HepG2 (cell line): ENCODE measurements around the gene SCAMP3. TPM values are rescaled to one million over a fixed set of nuclear protein-coding genes. Genes with fewer than 3 reads are reported as not detected.
A peak's percentile ranks its signal among the peaks of the same experiment; 100 is the strongest.

Experiments used
- CHCHD3 ChIP-seq: sonication (generic); formaldehyde crosslinking; IDR thresholded peaks from 2 replicates; pipeline ENCODE4 v1.8.0; 2022; ENCODE audit warnings: mild to moderate bottlenecking, missing genetic modification reagents, moderate library complexity
- DNMT1 ChIP-seq: sonication (generic); formaldehyde crosslinking; IDR thresholded peaks from 2 replicates; pipeline ENCODE4 v1.5.1; 2020; ENCODE audit warnings: mild to moderate bottlenecking, missing genetic modification reagents
- FOSL1 ChIP-seq: sonication (generic); formaldehyde crosslinking; IDR thresholded peaks from 2 replicates; pipeline ENCODE4 v1.9.0; 2021; ENCODE audit warnings: missing genetic modification reagents, borderline replicate concordance
- FOXC1 ChIP-seq: sonication (generic); formaldehyde crosslinking; IDR thresholded peaks from 2 replicates; pipeline ENCODE4 v1.8.0; 2022; ENCODE audit warnings: mild to moderate bottlenecking, missing genetic modification reagents, borderline replicate concordance
- HNF1A ChIP-seq, 2 experiments: sonication (generic) in 1 of 2; formaldehyde crosslinking in 1 of 2; IDR thresholded peaks; 2 replicates each; pipeline versions ENCODE4 v1.4.0 to v1.6.1; 2016 to 2020; ENCODE audit warnings: borderline replicate concordance in 1 of 2, low read depth in 1 of 2, mild to moderate bottlenecking in 1 of 2, missing genetic modification reagents in 1 of 2
- MLXIP ChIP-seq: sonication (generic); formaldehyde crosslinking; IDR thresholded peaks from 2 replicates; pipeline ENCODE4 v1.9.0; 2021; ENCODE audit warnings: missing genetic modification reagents, borderline replicate concordance
- MYNN ChIP-seq: sonication (generic); formaldehyde crosslinking; IDR thresholded peaks from 2 replicates; pipeline ENCODE4 v1.4.0; 2020; ENCODE audit warnings: mild to moderate bottlenecking, low read depth, missing genetic modification reagents
- ONECUT2 ChIP-seq: sonication (generic); formaldehyde crosslinking; IDR thresholded peaks from 2 replicates; pipeline ENCODE4 v1.4.0; 2020; ENCODE audit warnings: missing genetic modification reagents
- RCOR2 ChIP-seq: IDR thresholded peaks from 2 replicates; pipeline ENCODE4 v1.6.1; 2016; ENCODE audit warnings: missing biosample characterization, missing genetic modification reagents
- SALL2 ChIP-seq: sonication (generic); formaldehyde crosslinking; IDR thresholded peaks from 2 replicates; pipeline ENCODE4 v1.8.1; 2023; ENCODE audit warnings: mild to moderate bottlenecking, missing genetic modification reagents, inconsistent platforms
- ZNF12 ChIP-seq: sonication (generic); formaldehyde crosslinking; IDR thresholded peaks from 2 replicates; pipeline ENCODE4 v1.5.0; 2020; ENCODE audit warnings: missing genetic modification reagents
- ZNF180 ChIP-seq: sonication (generic); formaldehyde crosslinking; IDR thresholded peaks from 2 replicates; pipeline ENCODE4 v1.4.0; 2020; ENCODE audit warnings: low read depth, missing genetic modification reagents, borderline replicate concordance
- ZNF251 ChIP-seq: sonication (generic); formaldehyde crosslinking; IDR thresholded peaks from 2 replicates; pipeline ENCODE4 v1.9.0; 2021; ENCODE audit warnings: mild to moderate bottlenecking, missing genetic modification reagents
- ZNF33A ChIP-seq: sonication (generic); formaldehyde crosslinking; IDR thresholded peaks from 2 replicates; pipeline ENCODE4 v1.5.1; 2020; ENCODE audit warnings: missing genetic modification reagents, mild to moderate bottlenecking, moderate library complexity, borderline replicate concordance
- ZNF512B ChIP-seq: sonication (generic); formaldehyde crosslinking; IDR thresholded peaks from 2 replicates; pipeline ENCODE4 v1.5.1; 2020; ENCODE audit warnings: missing genetic modification reagents, mild to moderate bottlenecking, borderline replicate concordance
- ZNF746 ChIP-seq: sonication (generic); formaldehyde crosslinking; IDR thresholded peaks from 2 replicates; pipeline ENCODE4 v1.8.0; 2022; ENCODE audit warnings: mild to moderate bottlenecking, missing genetic modification reagents
- polyA plus RNA-seq, 8 experiments: library from polyadenylated mRNA; depleted of rRNA in 3 of 8; stranded (reverse) in 7 of 8; unstranded in 1 of 8; fragments of >200 nt; fragmentation: Illumina TruSeq in 4 of 8; extraction: Trizol in 4 of 8; gene quantifications; 2 replicates each; pipeline versions ENCODE4 v1.2.1 to v1.2.3, GENCODE V29; 2011 to 2016; ENCODE audit warnings: low read depth in 4 of 8, missing spikeins in 1 of 8, mixed read lengths in 1 of 8; ENCODE audit not compliant: insufficient read depth in 1 of 8
- total RNA-seq, 5 experiments: library from RNA; depleted of rRNA; stranded (reverse); fragments of >200 nt; fragmentation: Illumina TruSeq; extraction: Trizol; gene quantifications; 2 replicates each; pipeline ENCODE4 v1.2.3, GENCODE V29; 2016; ENCODE audit warnings: low read depth in 1 of 5

The SCAMP3 gene
- total and polyA plus RNA-seq, 2 of the 13 experiments (the other 11 are each of a cell fraction or from before 2014, with no cell fraction given), result 46.8 to 83.3 TPM

- TF ChIP-seq MLXIP (CRISPR knock-in tag) (no peak), ZNF512B (no peak), FOXC1 (0 out of 2 replicates have a peak, but pooled peaks have one; percentile 37), ZNF180 (no peak), ZNF251 (CRISPR knock-in tag) (no peak), MYNN (CRISPR knock-in tag) (no peak), FOSL1 (CRISPR knock-in tag) (no peak), ZNF746 (CRISPR knock-in tag) (peak; percentile 18; the same call in 1 of the 2 replicates), RCOR2 (no peak), ONECUT2 (CRISPR knock-in tag) (no peak), ZNF33A (CRISPR knock-in tag) (no peak), HNF1A (IDR thresholded peaks at IDR 0.05; ENCODE audit: low read depth) (no peak), HNF1A (CRISPR knock-in tag; IDR thresholded peaks at IDR 0.05; ENCODE audit: borderline replicate concordance) (peak; percentile 71; the same call in 1 of the 2 replicates), SALL2 (CRISPR knock-in tag) (no peak), CHCHD3 (no peak), DNMT1 (CRISPR knock-in tag) (no peak), ZNF12 (no peak)
Observed at GRCh38 chr1:155273343-155274245, 11.4 kb upstream of the SCAMP3 start, which contains the start of gene CLK2 (continued).
